Esophagus squamous epithelium (tissue), 4 donors: ENCODE measurements around the gene WNT7B.

Source experiments
- POLR2A ChIP-seq, 4 donors: fragments of 450-650 bp; IDR thresholded peaks; one replicate each; pipeline ENCODE4 v1.6.1; 2017; ENCODE audit warnings: antibody characterized with exemption in 4 of 4, mild to moderate bottlenecking in 4 of 4, moderate library complexity in 3 of 4
- TF ChIP-seq, protein P1 (sequence below), 6 experiments: fragments of 450-650 bp in 4 of 6; fragments of 200-600 bp in 2 of 6; sonication (generic) in 2 of 6; IDR thresholded peaks; one replicate each; pipeline ENCODE4 v1.5.1; 2016 to 2019; ENCODE audit warnings: antibody characterized with exemption in 6 of 6, mild to moderate bottlenecking in 4 of 6, moderate library complexity in 4 of 6

DNA sequence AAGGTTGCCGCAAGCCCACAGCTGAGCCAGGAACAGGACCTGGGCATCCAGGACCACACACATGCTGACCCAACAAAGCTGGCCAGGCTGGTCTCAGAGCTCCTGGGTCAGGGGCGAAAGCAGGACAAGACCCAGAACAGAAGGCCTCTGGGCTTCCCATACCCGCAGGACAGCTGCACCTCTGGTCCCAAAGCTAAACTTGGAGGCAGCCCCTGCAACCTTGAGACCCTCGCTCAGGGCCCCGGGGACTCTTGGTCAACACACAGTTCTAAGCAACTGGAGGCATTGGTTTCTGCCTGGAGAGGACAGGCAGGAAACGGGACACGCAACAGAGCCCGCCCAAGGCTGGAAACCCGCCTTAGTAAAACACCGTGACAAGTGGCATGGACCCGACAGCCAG lies 11.4 kb downstream of the WNT7B start:
- TF ChIP-seq, protein P1, sequence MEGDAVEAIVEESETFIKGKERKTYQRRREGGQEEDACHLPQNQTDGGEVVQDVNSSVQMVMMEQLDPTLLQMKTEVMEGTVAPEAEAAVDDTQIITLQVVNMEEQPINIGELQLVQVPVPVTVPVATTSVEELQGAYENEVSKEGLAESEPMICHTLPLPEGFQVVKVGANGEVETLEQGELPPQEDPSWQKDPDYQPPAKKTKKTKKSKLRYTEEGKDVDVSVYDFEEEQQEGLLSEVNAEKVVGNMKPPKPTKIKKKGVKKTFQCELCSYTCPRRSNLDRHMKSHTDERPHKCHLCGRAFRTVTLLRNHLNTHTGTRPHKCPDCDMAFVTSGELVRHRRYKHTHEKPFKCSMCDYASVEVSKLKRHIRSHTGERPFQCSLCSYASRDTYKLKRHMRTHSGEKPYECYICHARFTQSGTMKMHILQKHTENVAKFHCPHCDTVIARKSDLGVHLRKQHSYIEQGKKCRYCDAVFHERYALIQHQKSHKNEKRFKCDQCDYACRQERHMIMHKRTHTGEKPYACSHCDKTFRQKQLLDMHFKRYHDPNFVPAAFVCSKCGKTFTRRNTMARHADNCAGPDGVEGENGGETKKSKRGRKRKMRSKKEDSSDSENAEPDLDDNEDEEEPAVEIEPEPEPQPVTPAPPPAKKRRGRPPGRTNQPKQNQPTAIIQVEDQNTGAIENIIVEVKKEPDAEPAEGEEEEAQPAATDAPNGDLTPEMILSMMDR (IDR thresholded peaks at IDR 0.05) = no peak
- TF ChIP-seq POLR2A (IDR thresholded peaks at IDR 0.05) = no peak
